GM21447 (cell line): ENCODE results near the gene NOL7.

Experiments used
- ATAC-seq: cut with Tn5 transposase; IDR thresholded peaks from one replicate; pipeline ENCODE4 v1.9.1; 2021; ENCODE audit not compliant: unreplicated experiment

The NOL7 gene

DNA sequence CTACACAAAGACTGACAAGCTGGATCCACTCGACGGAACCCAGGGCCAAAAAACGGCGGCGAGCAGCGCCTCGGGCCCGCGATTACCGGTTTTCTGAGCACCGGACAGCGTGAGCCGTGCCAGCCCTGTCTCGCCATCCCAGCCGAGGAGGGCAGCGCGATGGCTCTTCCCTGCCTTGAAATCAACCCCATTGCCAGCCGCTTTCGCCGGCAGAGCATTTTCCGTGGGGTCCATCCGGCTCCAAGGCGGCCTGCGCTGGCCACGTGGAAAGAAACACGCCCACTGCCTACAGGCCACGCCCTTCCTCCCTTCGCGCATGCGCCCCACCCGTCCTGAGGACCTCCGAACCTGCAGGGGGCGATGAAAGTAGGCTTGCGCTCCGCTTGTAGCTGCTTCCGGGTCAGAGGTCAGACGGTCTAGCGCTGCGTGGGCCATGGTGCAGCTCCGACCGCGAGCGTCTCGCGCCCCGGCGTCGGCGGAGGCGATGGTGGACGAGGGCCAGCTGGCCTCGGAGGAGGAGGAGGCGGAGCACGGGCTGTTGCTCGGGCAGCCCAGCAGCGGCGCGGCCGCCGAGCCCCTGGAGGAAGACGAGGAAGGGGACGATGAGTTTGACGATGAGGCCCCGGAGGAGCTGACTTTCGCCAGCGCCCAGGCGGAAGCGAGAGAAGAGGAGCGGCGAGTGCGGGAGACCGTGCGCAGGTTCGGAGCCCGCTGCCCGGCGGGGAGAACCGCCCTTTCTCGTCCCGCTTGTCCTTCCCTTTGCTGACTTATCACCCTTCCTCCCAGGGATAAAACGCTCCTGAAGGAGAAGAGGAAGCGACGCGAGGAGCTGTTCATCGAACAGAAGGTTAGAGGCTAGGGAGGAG, at the start of gene NOL7:
NOL7 (plus strand) TSS at position 410 of the 866 bp plus-strand sequence; CDS start at position 434, 24 bp downstream.
- ATAC-seq: peak; percentile 84

- no peak for ATAC-seq
These were observed 49.2 kb upstream of the NOL7 start for GRCh38 chr6:13565921-13566320.

- no peak for ATAC-seq
These were observed 48.6 kb upstream of the NOL7 start for GRCh38 chr6:13566500-13566899.

DNA sequence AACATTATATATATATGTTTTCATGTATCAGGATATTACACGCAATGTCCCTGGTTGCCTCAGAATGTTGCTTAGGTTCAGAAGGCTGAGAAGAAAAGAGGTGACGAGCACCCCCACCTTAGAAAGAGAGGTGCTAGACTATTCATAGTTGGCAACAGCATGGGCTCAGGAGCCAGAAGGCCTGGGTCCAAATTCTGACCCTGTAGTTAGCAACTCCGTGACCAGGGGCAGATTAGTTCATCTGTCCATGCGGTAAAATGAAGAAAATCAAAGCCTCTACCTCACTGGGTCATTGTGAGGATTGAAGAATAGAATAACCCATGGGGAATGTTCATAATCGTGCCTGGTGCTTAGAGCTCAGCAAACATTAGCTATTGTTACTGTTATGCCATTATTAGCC, 46.2 kb upstream of the NOL7 start:
- ATAC-seq: no peak

- ATAC-seq: no peak
These were observed 42.9 kb upstream of the NOL7 start for GRCh38 chr6:13572240-13572639.

DNA sequence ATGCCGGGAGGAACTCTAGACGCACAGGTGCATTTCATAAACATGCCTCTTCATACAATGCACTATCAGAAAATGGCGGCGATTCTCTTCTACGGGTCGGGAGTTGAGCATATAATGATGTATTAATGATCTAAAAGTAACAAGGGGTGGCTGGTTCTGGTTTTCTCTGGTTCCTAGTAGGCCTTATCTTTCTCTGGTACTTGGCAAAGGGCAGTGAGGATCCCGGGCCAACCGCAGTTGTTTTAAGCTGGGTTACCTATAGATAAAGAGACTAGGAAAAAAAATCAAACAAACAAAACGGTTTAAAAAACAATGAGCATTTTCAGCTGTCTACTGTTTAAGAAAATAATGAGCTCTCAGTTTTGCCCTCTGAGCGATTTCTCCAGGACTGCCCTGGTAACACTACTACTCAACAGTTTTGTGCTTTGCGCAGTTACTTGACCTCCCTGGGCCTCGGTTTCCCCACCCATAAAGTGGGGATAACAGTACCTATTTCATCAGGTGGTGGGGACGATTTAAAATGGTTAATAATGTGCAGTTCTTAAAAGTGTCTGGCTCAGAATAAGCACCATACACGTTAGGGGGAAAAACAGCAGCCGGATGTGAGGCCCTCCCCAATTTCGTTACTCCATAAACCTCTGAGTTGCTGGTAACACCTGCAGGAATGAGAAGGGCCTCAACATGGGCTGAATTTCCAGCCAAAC, 42.0 kb upstream of the NOL7 start:
- no peak for ATAC-seq

DNA sequence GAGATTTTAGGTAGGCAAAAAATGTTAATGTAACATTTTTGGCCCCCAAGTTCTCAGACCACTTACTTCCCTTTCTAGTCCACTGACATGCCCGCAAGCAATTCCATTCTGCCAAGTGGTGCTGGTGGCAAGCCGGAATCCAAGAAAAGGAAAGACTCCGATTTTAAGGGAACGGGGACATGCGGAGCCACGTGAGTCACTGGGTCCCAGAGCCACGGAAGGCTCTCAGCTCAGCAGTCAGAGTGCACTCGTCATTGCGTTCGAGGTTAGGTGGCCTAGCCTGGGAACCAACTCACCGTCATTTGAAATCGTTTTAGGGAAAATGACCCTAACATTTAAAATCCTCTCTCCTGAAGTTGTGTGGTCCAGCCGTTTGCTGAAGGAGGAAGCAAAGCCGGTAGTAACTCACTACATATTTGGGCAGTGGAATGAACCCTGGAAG, 41.4 kb upstream of the NOL7 start:
- no peak for ATAC-seq

DNA sequence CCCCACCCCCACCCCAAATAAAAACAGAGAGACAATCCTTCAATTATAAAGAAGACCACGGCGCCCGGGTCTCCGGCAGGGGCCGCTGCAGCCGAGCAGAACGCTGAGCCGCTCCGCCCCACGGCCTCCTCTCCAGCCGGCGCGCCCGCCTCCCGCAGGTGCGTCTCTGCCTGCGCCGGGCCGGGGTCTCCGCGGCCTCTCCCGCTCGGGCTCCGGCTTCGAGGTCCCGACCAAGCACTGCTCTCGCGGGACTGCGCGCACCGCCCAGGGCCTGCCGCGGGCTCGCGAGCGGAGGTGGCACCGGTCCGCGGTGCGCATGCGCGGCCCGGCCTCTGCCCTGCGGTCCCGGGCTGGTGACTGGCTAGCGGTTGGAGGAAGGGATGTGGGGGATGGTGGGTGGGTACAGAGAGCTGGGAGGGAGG, 41.0 kb upstream of the NOL7 start:
- peak; percentile 72 for ATAC-seq

DNA sequence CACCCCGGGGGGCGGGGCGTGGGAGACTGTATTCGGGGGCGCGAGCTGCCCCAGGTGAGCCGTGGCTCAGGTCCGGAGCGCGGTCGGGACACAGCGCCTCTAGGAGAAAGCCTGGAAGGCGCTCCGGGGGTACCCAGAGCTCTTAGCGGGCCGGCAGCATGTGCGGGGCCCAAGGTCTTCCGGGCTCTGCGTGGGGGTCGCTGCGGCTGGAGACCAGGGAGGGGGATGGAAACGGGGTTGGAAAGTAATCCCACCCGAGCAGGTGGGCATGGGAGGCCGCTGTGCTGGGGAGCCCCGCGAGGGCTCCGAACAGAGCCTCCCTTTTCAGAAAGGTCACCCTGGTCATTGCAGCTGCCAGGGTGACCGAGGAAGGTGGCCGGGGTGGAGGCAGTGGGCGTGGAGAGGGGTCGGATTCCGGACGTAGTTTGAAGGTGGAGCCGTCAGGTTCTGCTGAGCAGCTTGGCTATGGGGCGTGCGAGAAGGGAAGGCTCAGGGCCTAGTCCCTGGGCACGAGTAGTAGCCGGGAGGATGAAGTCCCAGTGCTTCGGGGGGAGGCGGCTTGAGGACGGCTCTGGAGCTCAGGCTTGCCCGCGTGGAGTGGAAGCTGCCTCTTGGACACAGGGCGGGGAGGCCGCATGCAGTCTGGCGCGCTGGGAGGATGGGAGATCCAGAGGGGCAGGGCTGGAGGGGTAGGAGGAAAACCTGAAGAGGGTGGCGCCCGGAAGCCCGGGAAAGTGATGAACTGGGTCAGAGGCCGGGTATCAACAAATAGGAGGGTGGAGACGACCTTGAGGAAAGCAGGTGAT, 40.4 kb upstream of the NOL7 start, which contains the start of gene SIRT5:
SIRT5 (plus strand) TSS at position 31 of the 806 bp plus-strand sequence. CDS start 9,510 bp downstream, outside the sequence.
- ATAC-seq: peak; percentile 74

GRCh38 chr6:13575377-13575775, 39.8 kb upstream of the NOL7 start:
- no peak for ATAC-seq

DNA sequence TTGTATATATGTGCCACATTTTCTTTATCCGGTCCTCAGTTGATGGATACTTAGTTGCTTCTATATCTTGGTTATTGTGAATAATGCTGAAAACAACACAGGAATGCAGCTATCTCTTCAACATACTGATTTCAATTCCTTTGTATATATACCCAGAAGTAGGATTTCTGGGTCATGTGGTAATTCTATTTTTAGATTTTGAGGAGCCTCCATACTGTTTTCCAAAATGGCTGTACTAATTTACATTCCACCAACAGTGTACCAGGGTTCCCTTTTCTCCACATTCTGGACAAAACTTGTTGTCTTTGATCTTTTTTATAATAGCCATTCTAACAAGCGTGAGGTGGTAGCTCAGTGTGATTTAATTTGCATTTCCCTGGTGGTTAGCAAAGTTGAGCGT, 39.1 kb upstream of the NOL7 start:
- ATAC-seq: no peak

- no peak for ATAC-seq
These were observed 37.2 kb upstream of the NOL7 start for GRCh38 chr6:13577926-13578325.

DNA sequence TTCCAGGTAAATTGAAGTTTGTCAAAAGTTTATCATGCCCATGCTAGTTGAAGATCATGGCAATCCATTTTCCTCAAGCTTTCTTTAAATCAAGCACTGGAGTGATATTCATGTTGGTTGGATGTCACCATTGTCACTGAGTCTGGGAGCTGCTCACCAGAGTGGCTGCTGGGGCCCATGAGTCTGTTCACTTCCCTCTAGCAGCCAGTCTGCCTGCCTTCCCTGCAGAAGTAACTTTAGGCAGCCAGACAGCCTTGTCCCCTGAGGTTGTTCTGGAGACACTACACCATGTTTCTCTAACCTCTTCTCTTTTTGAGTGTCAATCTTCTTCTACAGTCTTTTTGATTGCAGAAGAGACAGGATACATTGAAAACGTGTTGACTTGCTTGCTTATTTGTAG, 35.2 kb upstream of the NOL7 start:
- no peak for ATAC-seq

- no peak for ATAC-seq
These were observed 33.4 kb upstream of the NOL7 start for GRCh38 chr6:13581700-13582229.

- ATAC-seq: no peak
These were observed 28.3 kb upstream of the NOL7 start for GRCh38 chr6:13586603-13587542.

DNA sequence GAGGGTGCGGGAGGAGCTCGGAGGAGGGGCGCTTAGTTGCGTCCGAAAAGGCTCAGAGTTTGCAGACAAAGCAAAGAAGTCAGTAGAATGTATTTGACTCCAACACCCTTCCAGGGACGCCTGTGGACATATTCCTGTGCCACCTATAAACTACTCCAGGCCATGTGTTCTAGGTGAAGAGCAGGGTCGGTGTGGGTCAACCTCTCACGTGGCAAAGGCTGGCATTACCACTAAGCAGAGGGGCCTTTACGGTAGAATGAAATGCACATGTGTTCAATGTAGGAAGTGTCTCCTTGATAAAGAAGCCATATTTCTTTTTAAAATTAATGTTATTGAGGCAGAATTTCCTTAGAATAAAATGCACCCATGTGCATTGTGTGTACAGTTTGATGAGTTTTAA, 25.3 kb upstream of the NOL7 start:
- ATAC-seq: no peak

GRCh38 chr6:13590574-13591153, 24.5 kb upstream of the NOL7 start:
- ATAC-seq: no peak

- ATAC-seq: no peak
These were observed 23.8 kb upstream of the NOL7 start for GRCh38 chr6:13591205-13591921.

- ATAC-seq: no peak
These were observed 22.0 kb upstream of the NOL7 start for GRCh38 chr6:13593103-13593502.
